ENCODE data around the gene DGKD. TPM values are rescaled to one million over a fixed set of nuclear protein-coding genes. Genes with fewer than 3 reads are reported as not detected.

The DGKD gene
- total RNA-seq, 1 experiment from 2014 or later = 41.4 TPM

DNA sequence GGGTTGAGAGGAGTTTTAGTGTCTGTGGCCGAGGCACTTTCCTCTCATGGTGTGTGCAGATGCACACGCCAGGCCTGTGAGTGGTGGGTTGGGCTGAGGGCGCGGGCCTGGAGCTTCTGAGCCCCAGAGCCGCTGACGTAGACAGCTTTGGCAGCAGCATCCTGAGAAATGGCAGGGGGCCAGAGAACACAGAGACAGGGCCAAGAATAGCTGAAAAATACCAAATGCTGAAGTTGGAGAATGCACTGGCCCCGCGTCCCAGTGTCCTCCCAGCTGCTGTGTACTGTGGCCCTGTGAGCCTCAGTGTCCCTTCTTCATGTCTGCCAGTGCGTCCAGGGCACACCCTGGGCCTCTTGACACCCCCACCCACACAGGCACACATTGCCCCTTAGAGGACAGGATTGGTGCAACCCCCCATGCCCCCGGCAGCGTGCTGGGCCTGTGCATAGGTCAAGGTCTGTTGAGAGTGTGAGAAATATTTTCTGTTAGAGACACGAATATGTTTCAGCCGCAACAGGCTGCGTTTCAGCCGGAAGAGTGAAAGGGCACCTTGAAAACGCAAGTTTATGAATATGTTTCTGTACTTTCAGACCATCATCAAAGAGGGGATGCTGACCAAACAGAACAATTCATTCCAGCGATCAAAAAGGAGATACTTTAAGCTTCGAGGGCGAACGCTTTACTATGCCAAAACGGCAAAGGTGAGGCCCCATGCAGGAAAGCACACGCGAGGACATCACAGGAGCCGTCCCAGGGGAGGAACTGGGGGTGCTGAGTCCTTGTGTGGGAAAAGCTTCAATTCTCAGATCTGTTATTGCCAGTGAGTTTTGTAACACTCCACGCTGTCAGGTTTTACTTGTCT, 33.6 kb downstream of the DGKD start:
- Mint-ChIP-seq H3K27me3 (ENCODE audit: low read depth) (no peaks in the 10 kb centered on the region), H3K4me1 (peaks cover 32% of the 10 kb centered on the region), H3K27ac (no peak overlapping the region), H3K36me3 (peaks cover 8% of the 10 kb centered on the region), H3K4me3 (no peak overlapping the region), H3K9me3 (no peaks in the 10 kb centered on the region)
- POLR2A ChIA-PET = no interaction called here
- TF ChIP-seq GABPB1 (CRISPR knock-in tag; IDR thresholded peaks at IDR 0.05) = peak; percentile 63; the same call in 1 of the 2 replicates
- TF ChIP-seq, protein P1, sequence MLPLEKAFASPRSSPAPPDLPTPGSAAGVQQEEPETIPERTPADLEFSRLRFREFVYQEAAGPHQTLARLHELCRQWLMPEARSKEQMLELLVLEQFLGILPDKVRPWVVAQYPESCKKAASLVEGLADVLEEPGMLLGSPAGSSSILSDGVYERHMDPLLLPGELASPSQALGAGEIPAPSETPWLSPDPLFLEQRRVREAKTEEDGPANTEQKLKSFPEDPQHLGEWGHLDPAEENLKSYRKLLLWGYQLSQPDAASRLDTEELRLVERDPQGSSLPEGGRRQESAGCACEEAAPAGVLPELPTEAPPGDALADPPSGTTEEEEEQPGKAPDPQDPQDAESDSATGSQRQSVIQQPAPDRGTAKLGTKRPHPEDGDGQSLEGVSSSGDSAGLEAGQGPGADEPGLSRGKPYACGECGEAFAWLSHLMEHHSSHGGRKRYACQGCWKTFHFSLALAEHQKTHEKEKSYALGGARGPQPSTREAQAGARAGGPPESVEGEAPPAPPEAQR (CRISPR knock-in tag; IDR thresholded peaks at IDR 0.05) = no peak
- TF ChIP-seq ZNF671 (CRISPR knock-in tag; IDR thresholded peaks at IDR 0.05) = no peak
- TF ChIP-seq, protein P2, sequence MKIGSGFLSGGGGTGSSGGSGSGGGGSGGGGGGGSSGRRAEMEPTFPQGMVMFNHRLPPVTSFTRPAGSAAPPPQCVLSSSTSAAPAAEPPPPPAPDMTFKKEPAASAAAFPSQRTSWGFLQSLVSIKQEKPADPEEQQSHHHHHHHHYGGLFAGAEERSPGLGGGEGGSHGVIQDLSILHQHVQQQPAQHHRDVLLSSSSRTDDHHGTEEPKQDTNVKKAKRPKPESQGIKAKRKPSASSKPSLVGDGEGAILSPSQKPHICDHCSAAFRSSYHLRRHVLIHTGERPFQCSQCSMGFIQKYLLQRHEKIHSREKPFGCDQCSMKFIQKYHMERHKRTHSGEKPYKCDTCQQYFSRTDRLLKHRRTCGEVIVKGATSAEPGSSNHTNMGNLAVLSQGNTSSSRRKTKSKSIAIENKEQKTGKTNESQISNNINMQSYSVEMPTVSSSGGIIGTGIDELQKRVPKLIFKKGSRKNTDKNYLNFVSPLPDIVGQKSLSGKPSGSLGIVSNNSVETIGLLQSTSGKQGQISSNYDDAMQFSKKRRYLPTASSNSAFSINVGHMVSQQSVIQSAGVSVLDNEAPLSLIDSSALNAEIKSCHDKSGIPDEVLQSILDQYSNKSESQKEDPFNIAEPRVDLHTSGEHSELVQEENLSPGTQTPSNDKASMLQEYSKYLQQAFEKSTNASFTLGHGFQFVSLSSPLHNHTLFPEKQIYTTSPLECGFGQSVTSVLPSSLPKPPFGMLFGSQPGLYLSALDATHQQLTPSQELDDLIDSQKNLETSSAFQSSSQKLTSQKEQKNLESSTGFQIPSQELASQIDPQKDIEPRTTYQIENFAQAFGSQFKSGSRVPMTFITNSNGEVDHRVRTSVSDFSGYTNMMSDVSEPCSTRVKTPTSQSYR (CRISPR knock-in tag; IDR thresholded peaks at IDR 0.05) = no peak
- CTCF ChIA-PET = no interaction called here
- no peak for DNase-seq (ENCODE audit: low spot score)
- ATAC-seq = no peak

DNA sequence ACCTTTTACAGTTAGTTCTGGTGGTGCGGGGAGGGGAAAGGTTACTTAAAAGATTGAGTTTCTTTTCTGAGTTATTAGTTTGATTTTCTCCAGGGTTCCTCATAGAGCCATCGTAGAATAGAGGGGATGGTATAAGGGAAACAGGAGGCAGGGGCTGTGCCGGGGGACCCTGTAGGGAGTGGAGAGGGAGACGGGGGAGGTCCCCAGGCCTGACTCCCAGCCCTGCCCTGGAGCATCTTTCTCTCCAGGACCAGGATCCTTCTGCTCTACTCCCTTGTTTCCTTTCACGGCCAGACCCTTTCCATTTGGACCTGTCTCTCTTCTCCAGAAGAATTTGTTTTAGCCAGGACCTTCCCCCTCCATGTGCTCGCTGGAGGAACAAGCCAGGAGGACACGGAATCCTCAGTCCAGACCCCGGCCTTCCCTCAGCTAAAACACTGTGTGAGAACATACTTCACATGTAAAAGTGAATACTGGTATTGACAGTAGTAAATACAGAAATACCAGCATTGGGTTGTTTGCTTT, 35.4 kb downstream of the DGKD start:
- TF ChIP-seq, protein P3, sequence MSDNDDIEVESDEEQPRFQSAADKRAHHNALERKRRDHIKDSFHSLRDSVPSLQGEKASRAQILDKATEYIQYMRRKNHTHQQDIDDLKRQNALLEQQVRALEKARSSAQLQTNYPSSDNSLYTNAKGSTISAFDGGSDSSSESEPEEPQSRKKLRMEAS (CRISPR knock-in tag; IDR thresholded peaks at IDR 0.05) = no peak
- TF ChIP-seq TP53 (CRISPR knock-in tag; IDR thresholded peaks at IDR 0.05) = no peak
- TF ChIP-seq, protein P4, sequence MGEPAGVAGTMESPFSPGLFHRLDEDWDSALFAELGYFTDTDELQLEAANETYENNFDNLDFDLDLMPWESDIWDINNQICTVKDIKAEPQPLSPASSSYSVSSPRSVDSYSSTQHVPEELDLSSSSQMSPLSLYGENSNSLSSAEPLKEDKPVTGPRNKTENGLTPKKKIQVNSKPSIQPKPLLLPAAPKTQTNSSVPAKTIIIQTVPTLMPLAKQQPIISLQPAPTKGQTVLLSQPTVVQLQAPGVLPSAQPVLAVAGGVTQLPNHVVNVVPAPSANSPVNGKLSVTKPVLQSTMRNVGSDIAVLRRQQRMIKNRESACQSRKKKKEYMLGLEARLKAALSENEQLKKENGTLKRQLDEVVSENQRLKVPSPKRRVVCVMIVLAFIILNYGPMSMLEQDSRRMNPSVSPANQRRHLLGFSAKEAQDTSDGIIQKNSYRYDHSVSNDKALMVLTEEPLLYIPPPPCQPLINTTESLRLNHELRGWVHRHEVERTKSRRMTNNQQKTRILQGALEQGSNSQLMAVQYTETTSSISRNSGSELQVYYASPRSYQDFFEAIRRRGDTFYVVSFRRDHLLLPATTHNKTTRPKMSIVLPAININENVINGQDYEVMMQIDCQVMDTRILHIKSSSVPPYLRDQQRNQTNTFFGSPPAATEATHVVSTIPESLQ (CRISPR knock-in tag; IDR thresholded peaks at IDR 0.05) = no peak
- TF ChIP-seq PRRX2 (CRISPR knock-in tag; IDR thresholded peaks at IDR 0.05) = no peak
- no peak for TF ChIP-seq EMX1 (CRISPR knock-in tag; IDR thresholded peaks at IDR 0.05)
- TF ChIP-seq, protein P5, sequence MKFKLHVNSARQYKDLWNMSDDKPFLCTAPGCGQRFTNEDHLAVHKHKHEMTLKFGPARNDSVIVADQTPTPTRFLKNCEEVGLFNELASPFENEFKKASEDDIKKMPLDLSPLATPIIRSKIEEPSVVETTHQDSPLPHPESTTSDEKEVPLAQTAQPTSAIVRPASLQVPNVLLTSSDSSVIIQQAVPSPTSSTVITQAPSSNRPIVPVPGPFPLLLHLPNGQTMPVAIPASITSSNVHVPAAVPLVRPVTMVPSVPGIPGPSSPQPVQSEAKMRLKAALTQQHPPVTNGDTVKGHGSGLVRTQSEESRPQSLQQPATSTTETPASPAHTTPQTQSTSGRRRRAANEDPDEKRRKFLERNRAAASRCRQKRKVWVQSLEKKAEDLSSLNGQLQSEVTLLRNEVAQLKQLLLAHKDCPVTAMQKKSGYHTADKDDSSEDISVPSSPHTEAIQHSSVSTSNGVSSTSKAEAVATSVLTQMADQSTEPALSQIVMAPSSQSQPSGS (CRISPR knock-in tag; IDR thresholded peaks at IDR 0.05; ENCODE audit: borderline replicate concordance, low read depth) = no peak
- no peak for TF ChIP-seq ETV6 (CRISPR knock-in tag; IDR thresholded peaks at IDR 0.05)
- TF ChIP-seq CREM (CRISPR knock-in tag; IDR thresholded peaks at IDR 0.05) = no peak
- TF ChIP-seq FOXK1 (CRISPR knock-in tag; IDR thresholded peaks at IDR 0.05) = no peak
- TF ChIP-seq, protein P6, sequence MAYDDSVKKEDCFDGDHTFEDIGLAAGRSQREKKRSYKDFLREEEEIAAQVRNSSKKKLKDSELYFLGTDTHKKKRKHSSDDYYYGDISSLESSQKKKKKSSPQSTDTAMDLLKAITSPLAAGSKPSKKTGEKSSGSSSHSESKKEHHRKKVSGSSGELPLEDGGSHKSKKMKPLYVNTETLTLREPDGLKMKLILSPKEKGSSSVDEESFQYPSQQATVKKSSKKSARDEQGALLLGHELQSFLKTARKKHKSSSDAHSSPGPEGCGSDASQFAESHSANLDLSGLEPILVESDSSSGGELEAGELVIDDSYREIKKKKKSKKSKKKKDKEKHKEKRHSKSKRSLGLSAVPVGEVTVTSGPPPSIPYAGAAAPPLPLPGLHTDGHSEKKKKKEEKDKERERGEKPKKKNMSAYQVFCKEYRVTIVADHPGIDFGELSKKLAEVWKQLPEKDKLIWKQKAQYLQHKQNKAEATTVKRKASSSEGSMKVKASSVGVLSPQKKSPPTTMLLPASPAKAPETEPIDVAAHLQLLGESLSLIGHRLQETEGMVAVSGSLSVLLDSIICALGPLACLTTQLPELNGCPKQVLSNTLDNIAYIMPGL (CRISPR knock-in tag; IDR thresholded peaks at IDR 0.05) = no peak
- ATAC-seq (no peak), DNase-seq (ENCODE audit: low spot score) (no peak)
- Mint-ChIP-seq H3K4me1 (peaks cover 21% of the 10 kb centered on the region), H3K27me3 (ENCODE audit: low read depth) (no peaks in the 10 kb centered on the region), H3K4me3 (no peak overlapping the region), H3K9me3 (no peaks in the 10 kb centered on the region), H3K36me3 (peaks cover 8% of the 10 kb centered on the region), H3K27ac (0 out of 2 replicates have a peak overlapping the region, but pooled peaks have one; percentile 27)
- ChIA-PET CTCF (no interaction called here), POLR2A (no interaction called here)
